GM12872 (cell line): Measurements from ENCODE around the gene ABCA10.

Source experiments
- TF ChIP-seq, protein P1 (sequence below): IDR thresholded peaks from 3 replicates; pipeline ENCODE4 v1.5.1; 2011; ENCODE audit warnings: low read depth, mild to moderate bottlenecking, low read length, moderate library complexity; ENCODE audit not compliant: insufficient read depth

The ABCA10 gene

DNA sequence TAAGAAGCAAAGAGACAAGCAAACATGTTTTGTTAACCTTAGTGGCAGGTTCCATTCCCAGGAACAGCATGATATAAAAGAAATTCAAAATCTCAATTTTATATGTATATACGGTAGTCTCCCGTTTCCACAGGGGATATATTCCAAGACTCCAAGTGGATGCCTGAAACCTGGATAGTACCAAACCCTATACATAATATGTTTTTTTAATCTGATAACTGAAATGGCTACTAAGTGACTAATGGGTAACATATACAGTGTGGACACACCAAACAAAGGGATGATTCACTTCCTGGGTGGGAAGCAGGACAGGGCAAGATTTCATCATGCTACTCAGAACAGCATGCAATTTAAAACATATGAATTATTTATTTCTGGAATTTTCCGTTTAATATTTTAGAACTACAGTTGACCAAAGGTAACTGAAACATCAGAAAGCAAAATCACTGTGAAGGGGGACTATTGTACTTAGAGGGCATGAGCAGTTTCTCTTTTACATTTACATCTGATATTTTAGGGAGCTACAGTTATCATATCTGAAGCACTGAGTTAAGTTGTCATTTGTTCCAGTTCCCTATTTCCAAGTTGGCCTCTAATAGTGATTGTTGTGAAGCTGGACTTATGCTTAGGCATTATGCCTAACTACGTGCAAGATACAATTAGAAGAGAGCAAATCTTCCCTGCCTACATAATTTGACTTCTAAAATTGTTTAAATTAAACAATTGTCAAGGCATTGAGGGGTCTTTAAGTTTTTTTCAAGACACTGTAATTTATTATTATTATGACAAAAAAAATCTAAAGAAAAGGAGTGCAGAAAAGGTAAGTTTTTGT lies 52.8 kb downstream of the ABCA10 start:
- TF ChIP-seq, protein P1, sequence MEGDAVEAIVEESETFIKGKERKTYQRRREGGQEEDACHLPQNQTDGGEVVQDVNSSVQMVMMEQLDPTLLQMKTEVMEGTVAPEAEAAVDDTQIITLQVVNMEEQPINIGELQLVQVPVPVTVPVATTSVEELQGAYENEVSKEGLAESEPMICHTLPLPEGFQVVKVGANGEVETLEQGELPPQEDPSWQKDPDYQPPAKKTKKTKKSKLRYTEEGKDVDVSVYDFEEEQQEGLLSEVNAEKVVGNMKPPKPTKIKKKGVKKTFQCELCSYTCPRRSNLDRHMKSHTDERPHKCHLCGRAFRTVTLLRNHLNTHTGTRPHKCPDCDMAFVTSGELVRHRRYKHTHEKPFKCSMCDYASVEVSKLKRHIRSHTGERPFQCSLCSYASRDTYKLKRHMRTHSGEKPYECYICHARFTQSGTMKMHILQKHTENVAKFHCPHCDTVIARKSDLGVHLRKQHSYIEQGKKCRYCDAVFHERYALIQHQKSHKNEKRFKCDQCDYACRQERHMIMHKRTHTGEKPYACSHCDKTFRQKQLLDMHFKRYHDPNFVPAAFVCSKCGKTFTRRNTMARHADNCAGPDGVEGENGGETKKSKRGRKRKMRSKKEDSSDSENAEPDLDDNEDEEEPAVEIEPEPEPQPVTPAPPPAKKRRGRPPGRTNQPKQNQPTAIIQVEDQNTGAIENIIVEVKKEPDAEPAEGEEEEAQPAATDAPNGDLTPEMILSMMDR, result no peak

DNA sequence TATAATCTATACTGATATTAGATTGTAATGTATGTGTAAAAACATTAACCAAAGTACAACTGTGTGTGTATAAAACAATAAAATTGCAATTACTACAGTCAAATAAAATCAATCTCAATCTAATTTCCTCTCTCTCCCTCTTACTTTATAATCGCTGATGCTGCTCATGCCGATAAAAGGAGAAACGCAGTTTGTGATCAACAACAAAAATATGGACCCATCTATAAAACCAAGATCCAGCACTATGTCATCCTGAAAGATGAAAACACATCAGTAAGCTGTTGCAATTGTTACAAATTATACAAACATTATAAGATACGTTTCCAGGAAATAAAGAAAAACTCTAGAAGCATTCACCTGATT lies 53.4 kb downstream of the ABCA10 start:
- TF ChIP-seq, protein P1, result no peak

DNA sequence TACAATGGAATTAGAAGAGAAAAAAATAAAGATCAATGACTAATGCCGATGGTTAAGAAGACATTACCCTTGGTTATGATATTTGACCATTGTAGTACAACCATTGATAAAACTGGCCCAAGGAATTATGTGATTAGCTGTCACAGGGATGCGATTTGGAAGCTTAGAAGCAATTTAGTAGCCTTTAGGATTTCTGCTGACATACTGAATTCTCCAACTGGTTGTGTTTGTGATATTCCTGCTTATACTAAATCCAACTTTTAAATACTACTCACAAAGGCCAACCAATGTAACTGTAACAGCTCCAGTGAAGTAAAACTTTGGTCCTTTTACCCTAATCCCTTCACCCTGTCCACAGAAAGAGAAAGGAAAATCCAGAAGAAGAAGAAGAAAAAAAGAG lies 55.5 kb downstream of the ABCA10 start:
- TF ChIP-seq, protein P1, result no peak

DNA sequence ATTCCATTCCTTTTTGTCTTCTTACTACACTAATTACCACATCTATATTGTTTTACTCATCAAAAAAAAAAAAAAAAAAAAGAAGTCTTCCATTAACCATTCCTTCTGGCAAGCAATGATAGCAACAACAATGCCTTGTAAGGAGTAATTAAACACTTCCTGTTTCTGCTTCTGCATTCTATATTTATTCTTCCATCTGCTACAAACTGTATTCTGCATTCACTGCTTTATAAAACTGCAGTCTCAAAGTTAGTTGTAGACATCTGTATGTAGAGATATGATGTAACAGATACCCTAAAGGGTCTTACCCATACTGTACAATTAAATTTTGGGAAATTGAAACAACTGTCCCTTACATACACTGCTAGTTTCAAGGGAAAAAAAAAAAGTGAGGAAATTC lies 58.2 kb downstream of the ABCA10 start:
- TF ChIP-seq, protein P1, result no peak

DNA sequence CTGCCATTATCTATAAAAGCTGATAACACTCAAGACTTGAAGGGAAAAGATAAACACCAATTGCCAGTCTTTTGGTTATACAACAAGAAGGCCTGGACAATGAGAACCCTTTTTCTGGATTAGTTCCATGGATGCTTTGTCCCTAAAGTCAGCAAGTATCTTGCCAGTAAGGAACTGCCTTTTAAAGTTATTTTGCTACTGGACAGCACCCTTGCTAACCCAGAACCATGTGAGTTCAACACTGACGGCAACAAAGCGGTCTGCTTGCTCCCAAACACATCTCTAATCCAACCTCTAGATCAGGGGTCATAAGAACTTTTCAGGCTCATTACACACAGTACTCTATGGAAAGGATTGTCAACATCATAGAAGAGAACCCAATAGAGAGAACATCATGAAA lies 61.7 kb downstream of the ABCA10 start:
- TF ChIP-seq, protein P1, result no peak

DNA sequence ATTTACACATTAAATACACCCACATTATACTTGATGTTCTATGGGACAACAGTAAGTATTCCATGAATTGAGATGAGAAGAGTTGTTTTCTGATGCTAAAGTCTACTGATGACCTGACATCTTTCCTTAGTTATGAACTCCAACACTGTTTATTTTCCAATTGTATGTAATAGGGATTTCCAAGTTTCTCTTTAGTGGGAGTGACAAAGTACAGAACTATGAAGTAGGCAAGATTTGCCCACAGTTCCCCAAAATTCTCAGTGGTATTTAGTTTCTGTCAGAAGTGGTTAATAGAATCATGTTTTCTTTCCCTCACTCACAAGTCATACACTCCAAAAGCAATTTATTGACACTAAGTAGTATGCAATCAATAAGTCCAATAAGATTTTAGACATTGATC lies 64.4 kb downstream of the ABCA10 start:
- TF ChIP-seq, protein P1, result no peak

DNA sequence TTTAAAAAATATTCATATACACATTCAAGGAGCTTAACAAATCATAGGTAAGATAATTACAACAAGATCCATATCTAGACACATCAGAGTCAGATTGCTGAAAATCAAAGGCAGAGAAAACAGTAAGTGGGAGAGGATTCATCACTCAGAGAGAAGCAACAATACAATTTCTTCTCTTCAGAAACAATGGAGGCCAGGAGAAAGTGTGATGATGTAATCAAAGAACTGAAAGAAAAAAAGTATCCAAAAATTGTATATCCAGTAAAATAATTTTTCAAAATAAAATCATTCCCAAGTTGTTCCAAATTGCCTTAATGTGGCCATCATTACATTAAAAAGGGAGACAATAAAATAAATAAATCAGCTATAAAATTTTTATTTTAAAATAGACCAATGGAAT lies 69.2 kb downstream of the ABCA10 start:
- TF ChIP-seq, protein P1, result no peak
